T-helper 2 cell treated with Interferon-gamma antibody and Interleukin-4, amounts not matched to agents 100 ng/mL and 5 ng/mL, for 36 hours (primary cell): ENCODE data around the gene PDXDC1. TPM values are rescaled to one million over a fixed set of nuclear protein-coding genes. Genes with fewer than 3 reads are reported as not detected.
"Not testable (repeated sequence)": the region's sequence is repeated elsewhere in the genome, so short reads cannot be mapped to it uniquely, and the experiment has no call there.

Source experiments
- intact Hi-C: fragments of 100-400 bp; cut with micrococcal nuclease; formaldehyde crosslinking; loops from one replicate; pipeline ENCODE4 v1.15.1; 2023
- total RNA-seq: library from RNA; stranded (reverse); gene quantifications from 2 replicates; pipeline ENCODE4 v1.2.3, GENCODE V29; 2022

Gene PDXDC1
- total RNA-seq, 1 donor from 2014 or later: 48.7 TPM

DNA sequence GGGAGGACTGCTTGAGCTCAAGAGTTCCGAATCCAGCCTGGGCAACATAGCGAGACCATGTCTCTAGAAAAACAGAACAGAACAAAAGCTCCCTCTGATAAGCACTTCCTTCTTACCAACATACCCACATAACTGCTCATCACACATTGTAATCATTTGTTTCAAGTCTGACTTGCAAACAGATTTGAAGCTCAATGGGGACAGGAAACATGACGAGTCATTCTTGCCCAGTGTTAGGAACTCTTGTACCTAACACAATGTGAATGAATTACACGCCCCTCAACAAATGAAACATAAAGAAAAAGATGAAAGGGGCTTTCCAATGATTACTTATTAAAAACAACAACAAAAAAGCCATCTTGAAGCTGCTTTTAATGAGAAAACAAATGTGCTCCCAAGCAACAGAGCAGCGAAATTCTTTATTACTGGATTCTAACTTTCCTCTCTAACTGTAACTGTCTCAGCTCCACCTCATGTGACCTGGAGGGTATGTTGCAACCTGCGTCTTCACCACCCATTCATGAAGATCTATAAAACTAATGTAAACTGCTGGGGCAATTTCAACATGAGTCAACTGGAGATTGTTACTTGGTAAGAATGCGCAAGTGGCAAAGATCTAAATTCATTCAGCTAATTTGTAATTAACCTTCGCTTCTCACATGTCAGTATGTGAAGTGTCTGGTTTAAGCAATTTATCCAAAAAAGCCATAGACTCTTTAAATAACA, 87.4 kb downstream of the PDXDC1 start:
- intact Hi-C loops: not testable (repeated sequence)

DNA sequence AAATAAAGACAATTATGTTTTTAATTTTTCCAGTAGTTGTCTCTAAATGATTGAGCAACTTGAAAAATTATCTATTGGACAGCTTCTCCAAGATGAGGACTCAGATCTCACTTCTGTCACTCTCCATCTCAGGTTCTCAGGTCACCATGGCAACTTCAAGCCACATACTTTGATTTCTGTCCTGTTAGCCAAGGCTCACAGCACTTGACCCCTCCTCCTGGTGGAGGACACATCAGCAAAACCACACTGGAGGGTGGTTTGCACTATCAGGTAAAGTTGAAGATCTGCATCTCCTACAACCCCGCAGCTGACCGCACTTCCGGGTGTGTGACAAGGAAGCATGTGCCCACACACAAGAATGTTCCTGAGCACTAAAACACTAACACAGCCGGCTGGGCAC, 91.1 kb downstream of the PDXDC1 start:
- intact Hi-C loops: not testable (repeated sequence)

DNA sequence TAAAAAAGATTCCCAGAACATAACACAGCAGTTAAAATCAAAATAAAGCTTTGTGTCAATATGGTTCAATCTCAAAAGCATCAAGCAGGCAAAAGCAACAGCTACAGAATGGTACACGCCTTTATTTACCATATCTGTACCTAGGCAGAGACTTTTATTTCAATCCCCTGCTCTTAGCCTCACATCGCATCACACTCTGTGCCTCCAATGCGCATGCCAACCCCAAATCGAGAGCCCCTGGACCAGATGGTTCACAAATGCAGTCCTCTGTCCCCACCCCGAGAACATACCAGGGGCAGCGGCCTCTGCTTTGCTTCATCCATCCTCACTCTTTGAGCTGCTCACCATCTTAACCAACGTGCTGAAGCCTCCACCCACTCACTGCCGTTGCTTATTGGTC, 91.9 kb downstream of the PDXDC1 start:
- intact Hi-C loops: not testable (repeated sequence)

DNA sequence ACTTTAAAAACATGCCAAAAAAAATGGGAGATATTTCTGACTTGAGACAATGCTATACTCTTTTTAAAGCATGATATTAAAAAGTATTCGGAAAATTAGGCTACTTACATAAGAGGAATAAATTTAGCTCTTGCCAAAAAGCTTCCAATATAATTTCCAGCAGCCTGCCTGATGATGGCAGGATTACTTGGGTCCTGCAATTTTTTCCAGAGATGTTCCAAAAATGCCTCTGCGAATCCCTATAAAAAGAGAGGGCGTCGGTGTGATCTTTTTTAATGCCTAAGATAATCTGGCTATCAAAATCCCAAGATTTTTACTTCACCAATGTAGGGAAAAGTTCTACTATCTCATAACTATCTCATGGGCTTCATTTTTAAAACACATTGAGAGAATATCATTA, 96.2 kb downstream of the PDXDC1 start:
- intact Hi-C loops: not testable (repeated sequence)

DNA sequence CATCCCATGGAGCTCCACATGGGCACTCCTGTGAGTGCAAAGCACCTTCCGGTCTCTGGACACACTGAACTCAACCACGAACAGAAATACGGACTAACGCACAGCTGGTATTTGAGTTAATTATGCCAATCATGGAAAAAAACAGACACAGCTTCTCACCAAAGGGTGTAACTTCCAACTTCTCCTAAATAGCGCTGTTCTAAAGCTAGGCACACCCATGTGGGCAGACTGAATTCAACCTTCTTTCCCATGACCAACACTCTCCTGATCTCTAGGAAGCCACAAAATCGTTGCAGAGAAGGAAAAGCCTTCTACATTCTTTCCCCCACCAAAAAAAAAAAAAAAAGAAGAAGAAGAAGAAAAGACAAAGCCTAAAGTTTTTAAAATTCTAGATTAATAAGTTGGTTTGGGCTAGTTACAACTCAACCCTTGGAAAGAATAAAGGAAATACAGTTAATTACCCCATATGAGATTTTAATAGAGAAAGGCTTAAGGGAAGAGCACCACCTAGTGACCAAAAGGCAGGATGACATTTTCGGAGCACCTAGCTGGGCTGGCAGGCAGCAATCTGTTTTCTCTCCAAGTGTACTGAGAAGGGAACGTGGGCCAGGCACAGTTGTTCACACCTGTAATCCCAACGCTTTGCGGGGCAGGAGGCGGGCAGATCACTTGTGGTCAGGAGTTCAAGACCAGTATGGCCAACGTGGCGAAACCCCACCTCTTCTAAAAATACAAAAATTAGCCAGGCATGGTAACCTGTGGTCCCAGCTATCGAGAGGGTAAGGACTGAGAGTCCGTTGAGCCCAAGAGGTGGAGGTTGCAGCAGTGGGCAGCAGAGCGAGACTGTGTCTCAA, 97.3 kb downstream of the PDXDC1 start:
- intact Hi-C loops: not testable (repeated sequence)

DNA sequence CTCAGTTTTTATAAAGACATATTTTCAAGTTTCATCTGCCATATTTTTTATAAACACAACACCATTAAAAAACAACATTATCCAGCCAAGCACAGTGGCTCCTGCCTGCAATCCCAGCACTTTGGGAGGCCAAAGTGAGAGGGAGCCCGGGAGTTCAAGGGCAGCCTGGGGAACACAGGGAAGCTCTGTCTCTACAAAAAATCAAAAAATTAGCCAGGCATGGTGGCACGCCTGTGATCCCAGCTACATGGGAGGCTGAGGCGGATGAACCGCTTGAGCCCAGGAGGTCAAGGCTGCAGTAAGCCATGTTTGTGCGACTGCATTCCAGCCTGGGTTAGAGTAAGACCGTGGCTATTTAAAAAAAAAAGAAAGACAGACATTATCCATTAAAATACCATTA, 98.3 kb downstream of the PDXDC1 start:
- intact Hi-C loops: no loop called here

DNA sequence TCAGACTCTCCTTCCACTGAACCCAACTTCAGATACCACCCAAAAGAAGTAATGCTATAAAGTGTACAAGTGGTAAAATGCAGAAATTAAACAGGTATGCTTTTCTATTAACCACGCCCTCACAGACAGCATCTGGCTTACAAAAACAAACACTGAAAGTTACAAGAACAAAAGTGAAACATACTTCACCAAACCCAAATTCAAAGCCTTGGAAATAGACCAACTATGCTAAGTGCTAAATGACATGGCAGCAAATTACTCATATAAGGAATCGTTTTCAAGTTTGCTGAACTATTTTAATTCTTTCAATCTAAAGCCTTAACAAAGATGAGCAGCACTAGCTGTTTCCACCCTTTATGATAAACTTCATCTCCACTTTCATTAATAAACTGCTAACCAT, 101.3 kb downstream of the PDXDC1 start:
- intact Hi-C loops: not testable (repeated sequence)

DNA sequence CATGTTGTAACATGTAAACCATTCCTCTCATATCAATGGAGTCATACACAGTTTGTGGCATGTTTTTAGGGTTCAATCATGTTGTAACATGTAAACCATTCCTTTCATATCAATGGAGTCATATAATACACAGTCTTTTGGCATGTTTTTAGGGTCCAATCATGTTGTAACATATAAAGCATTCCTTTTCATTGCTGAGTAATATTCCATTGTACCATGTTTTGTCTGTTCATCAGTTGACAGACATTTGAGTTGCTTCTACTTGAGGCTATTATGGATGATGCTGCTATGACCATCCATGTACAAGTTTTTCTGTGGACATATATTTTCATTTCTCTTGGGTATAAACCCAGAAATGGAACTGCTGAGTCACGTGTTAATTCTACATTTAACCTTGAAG, 106.1 kb downstream of the PDXDC1 start:
- intact Hi-C loops: not testable (repeated sequence)

DNA sequence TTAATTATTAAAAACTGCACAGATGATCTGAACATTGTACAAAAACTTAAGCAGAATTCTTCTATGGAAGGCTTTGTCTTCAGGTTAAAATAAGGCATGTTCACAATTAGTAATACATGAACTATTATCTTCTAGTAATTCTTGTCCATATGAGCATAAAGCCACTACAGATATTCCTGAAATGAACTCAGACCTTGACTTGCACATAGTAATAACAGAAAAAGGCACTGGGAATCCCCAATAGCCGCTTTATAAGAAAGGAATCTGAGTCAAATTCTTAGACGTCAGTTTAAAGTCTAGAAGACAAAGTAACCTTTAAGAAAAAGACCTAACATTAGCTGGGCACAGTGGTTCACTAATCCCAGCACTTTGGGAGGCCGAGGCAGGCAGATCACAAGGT, 108.0 kb downstream of the PDXDC1 start:
- intact Hi-C loops: not testable (repeated sequence)

DNA sequence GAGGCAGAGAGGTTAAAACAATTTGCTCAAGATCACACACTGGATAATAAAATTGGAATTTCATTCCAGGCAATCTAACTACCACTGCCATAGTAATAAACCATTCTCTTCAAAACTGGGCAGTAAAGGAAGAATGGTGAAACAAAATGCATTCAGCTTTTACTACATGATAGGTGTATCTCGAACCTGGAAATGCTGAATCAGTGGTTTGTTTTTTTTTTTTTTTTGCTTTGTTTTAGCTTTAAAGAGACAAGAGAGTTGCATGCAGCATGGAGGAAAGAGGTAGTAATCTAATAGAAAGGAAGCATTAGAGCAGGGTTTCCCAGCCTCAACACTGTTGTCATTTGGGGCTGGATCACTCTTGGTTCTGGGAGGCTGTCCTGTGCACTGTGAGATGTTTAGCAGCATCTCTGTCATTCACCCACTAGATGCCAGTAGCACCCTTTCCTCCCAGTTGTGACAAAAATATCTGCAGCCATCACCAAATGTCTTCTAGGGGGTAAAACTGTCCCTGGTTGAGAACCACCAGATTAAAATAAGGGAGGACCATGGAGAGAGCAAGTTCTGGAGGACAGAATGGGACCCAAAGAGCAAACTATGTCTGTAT, 115.9 kb downstream of the PDXDC1 start:
- intact Hi-C loops: loop anchor here (5.0 kb wide), 1 partner anchor 458 kb away; the partner anchor contains the start of genes BFAR and PARN

DNA sequence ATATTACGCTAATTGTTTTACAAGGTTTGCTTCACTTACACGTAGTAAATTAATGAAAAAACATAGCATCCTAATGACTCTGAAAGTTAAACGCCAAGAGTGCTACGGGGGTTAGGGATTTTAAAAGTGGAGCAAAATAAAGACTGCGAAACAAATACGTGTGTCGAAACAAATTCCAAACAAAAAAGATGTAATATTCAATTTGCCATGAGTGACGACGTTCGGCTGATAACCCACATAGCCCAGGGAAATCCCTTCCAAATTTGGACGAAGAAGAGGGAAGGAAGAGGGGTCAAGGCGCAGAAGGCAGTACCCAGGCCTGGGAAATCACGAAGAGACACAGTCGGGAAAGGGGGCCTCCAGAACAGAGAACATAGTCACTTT, 118.7 kb downstream of the PDXDC1 start:
- intact Hi-C loops: loop anchor here (5.0 kb wide), 1 partner anchor 461 kb away; the partner anchor contains the start of genes BFAR and PARN

DNA sequence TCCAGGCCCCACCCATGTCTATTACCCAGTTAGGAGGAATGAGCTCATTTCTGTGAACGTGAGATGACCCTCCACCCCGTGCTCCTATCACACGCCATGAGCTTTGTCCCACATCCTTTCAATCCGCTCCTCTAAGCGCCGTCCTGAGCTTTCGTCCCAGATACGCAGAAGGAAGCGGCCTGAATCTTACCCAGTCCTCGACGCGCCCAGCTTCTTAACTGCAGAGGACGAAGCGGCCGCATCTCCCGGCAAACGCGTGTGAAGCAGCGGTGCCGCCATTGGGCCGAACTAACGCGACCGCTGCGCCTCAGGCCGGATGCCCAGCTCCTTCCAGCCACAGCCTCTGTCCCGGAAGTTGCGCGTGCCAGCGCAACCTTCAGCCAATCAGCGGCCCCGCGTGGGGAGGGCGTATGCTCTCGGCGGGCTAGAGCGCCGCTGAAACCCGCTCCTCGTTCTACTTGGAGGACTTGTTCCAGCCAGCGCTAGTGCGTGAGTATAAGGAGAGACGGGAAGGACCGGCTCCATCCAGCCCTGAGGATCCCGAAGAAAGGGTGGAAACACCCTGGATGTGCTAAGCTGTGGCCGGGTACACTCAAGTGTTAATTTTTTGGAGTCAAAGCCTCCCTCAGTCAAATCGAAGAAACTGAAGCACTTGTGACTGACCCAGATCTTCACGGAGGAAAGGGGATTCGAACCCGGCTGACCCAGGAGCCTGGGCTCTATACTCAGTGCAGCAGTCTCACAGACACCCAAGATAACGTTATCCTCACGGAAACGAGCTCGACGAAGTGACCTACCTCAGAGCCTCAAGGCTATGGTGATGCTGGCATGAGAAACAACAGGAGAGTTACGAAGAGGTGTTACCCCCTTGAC, 119.4 kb downstream of the PDXDC1 start, which contains the start of gene RRN3:
Gene RRN3 (minus strand): TSS at position 318 of the 873 bp plus-strand sequence. CDS start 39 bp downstream, at position 279.
- intact Hi-C loops: loop anchor here (5.0 kb wide), 1 partner anchor 462 kb away; the partner anchor contains the start of genes BFAR and PARN

DNA sequence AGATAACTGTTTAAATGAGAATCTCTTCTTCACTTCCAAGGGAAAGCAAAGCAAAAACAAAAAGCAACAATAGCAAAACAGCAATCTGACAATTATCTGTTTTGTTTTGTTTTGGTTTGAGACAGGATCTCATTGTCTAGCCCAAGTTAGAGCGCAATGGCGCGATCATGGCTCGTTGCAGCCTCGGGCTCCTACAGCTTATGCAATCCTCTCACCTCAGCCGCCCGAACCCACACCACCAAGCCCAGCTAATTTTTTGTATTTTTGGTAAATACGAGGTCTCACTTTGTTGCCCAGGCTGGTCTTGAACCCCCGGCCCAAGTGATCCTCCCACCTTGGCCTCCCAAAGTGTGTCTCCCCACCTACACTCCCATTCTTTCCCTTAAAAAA, 121.8 kb downstream of the PDXDC1 start:
- intact Hi-C loops: not testable (repeated sequence)

DNA sequence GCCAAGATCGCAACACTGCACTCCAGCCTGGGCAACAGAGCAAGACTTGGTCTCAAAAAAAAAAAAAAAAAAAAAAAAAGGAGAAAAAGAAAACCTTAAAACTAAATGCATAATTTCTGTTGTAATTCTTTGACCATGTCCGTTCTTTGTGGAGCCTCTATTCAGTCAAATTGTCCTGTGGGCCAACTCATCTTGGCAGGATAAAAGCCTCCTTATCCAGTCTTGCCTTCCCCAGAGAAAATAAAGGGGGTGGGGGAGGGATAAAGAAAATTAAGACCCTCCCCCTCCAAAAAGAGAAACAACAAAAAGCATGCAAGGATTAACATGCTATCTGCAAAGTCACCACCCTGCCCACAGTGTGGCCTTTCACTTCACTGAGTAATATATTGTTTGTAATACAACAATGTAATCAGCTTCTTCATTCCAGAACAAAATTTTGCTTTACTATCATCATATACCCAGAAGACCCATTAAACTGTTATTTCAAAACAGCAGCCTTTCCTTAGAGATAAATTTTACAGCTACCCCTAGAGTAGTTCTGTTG, 124.6 kb downstream of the PDXDC1 start:
- intact Hi-C loops: not testable (repeated sequence)

DNA sequence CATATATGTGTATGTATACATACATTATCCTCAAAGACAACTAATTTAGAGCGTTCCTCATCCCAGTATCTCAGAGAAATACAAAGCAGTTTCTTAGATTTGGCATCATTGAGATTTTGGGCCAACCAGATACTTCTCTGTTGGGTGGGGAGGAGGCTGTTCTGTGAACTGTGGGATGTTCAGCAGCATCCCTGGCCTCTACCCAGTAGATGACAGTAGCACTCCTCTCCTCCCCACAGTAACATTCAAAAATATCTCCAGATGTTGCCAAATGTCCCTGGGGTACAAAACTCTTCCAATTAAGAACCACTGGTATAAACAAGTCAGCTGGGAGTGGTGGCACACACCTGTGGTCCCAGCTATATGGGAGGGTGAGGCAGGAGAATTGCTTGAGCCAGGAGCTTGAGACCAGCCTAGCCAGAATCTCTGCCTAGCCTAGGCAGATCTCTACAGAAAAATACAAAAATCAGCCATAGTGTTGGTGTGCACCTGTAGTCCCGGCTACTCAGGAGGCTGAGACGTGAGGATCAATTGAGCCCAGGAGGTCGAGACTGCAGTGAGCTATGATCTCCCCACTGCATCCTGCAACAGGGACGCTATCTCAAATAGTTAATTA, 125.7 kb downstream of the PDXDC1 start:
- intact Hi-C loops: not testable (repeated sequence)

DNA sequence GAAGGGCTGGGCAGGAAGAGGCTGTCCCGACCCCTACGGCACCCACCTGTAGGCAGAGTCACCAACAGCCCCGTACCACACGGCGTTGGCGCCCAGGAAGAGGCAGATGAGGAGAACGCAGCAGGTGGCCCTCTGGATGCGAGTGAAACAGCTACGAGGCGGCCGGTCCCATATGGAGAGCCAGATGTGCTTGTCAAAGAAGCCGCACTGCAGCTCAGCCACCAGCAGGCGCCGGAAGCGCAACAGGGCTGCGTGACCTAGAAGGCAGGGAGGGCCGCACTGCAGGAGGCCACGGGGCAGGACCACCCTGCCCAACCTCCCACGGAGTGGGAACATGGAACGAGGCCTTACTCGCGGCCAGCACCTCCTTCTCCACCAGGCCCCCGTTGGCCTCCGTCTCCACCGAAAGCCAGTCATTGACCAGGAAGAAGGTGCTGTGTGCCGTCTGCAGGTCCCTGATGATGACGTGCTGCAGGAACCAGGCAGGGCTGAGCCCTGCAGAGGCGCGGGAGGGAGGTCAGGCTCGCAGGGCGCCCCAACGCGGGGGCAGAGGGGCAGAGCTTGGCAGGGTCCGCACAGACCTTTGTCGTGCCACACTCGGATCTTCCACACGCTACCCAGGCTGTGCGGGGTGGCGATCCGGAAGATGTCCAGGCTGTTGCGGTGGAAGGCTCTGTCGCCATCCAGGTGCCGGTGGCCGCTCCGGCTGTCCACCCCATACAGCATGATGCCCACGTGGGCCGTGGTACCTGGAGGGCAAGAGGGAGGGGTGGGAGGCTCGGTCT, 153.0 kb downstream of the PDXDC1 start:
- intact Hi-C loops: not testable (repeated sequence)

DNA sequence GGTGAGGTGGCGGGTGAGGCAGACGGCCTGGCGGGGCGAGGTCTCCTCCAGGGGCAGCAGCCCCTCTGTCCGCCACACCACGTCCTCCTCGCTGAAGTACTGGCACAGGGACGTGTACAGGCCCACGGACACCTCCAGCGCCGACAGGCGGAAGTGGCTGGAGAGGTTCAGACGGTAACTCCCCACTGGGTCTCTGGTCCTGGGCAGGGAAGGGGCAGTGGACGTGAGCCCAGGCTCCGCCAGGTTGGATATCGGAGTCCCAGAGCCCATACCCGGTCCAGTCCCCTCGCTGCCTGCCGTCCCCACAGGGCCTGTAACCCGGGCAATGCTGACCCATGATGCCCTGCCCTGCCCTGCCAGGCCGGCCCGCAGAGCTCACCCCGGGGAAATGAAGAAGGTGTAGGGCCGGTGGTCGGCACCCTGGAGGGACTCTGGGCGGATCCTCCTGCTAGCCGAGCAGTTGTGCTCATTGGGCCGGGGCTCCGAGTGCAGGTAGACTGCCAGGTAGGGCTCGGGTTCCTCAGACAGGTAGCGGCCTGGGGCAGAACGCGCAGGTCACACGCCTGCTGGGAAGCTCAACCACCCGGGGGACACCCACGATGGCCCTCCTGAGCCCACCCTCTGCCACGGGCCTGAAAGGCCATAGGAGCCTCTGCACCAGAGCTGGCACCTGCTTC, 155.6 kb downstream of the PDXDC1 start:
- intact Hi-C loops: not testable (repeated sequence)

DNA sequence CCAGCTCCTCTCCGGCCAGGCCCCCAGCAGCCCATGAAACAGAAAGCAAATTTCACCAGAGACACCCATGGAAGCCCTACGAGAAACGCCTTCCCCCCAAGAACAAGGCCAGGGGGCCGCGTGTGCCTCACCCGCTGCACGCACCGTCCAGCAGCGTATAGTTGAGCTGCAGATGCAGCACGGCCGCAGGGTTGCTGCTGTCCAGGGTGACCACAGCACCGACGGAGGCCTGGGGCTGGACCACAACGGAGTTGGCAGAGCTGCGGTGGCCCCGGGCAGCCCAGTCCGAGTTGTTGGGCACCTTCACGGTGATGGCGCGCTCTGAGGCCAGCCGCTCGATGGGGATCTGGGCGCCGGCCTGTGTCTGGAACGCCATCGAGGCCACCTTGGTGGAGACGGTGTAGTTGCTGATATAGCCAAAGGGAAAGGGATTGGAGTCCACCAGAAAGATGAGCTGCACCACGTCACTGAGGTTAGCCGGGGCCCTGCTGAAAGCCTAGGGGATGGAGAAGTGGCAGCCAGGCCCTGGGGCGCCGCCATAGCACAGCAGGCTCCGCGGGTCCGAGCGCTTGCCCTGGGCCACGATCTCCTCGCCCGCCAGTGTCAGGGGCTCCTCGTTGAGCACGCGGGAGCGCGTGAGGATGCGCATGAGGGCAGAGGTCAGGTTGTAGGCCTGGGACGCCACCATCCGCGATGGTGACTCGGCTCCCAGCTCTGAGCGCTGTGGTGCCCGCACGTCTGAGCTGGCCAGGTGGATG, 156.3 kb downstream of the PDXDC1 start:
- intact Hi-C loops: not testable (repeated sequence)
